ENCODE measurements around the gene OLA1.

OLA1 gene

GRCh38 chr2:174117951-174118930, 130.1 kb downstream of the OLA1 start:
- no peak for DNase-seq

GRCh38 chr2:174112073-174112472, 136.3 kb downstream of the OLA1 start:
- no peak for DNase-seq

- DNase-seq = no peak
These were observed 139.8 kb downstream of the OLA1 start for GRCh38 chr2:174108579-174108978.

- DNase-seq = no peak
These were observed 141.6 kb downstream of the OLA1 start for GRCh38 chr2:174106736-174107135.

- DNase-seq = no peak
These were observed 153.8 kb downstream of the OLA1 start for GRCh38 chr2:174094542-174094941.

GRCh38 chr2:174090476-174090875, 157.9 kb downstream of the OLA1 start:
- DNase-seq = no peak

GRCh38 chr2:174088706-174089460, 159.4 kb downstream of the OLA1 start:
- no peak for DNase-seq

- DNase-seq = no peak
These were observed 161.6 kb downstream of the OLA1 start for GRCh38 chr2:174086708-174087107.

- no peak for DNase-seq
These were observed 162.6 kb downstream of the OLA1 start for GRCh38 chr2:174085781-174086180.

- DNase-seq = no peak
These were observed 164.4 kb downstream of the OLA1 start for GRCh38 chr2:174083843-174084458.

- DNase-seq = no peak
These were observed 167.6 kb downstream of the OLA1 start for GRCh38 chr2:174080672-174081121.

GRCh38 chr2:174078275-174078674, 170.1 kb downstream of the OLA1 start:
- no peak for DNase-seq

GRCh38 chr2:174076975-174077374, 171.4 kb downstream of the OLA1 start:
- DNase-seq = no peak

GRCh38 chr2:174076040-174076439, 172.3 kb downstream of the OLA1 start:
- no peak for DNase-seq

GRCh38 chr2:174074831-174075230, 173.5 kb downstream of the OLA1 start:
- DNase-seq = no peak

- no peak for DNase-seq
These were observed 175.5 kb downstream of the OLA1 start for GRCh38 chr2:174072857-174073256.

- DNase-seq = no peak
These were observed 176.3 kb downstream of the OLA1 start for GRCh38 chr2:174072069-174072468.

- no peak for DNase-seq
These were observed 177.0 kb downstream of the OLA1 start for GRCh38 chr2:174071321-174071720.

GRCh38 chr2:174070281-174070680, 178.1 kb downstream of the OLA1 start:
- no peak for DNase-seq

GRCh38 chr2:174067815-174068214, 180.5 kb downstream of the OLA1 start:
- no peak for DNase-seq

GRCh38 chr2:174066871-174067270, 181.5 kb downstream of the OLA1 start:
- no peak for DNase-seq

- no peak for DNase-seq
These were observed 184.7 kb downstream of the OLA1 start for GRCh38 chr2:174063492-174064092.

- no peak for DNase-seq
These were observed 185.4 kb downstream of the OLA1 start for GRCh38 chr2:174062934-174063333.

All from 8988T (cell line).